Panc1 (cell line): ENCODE measurements around the gene PPP1R9A. TPM values are rescaled to one million over a fixed set of nuclear protein-coding genes. Genes with fewer than 3 reads are reported as not detected.

ENCODE experiments used
- ATAC-seq: fragments of 200-7000 bp; cut with Tn5 transposase; 2 replicates; pipeline ENCODE4 v1.9.1; 2020; ENCODE audit warnings: mild to moderate bottlenecking, moderate library complexity
- BruUV-seq: library from RNA; stranded (reverse); fragments of 400-500 nt; replicated peaks from 2 replicates; lab custom pipeline; 2021; lab: Mats Ljungman, UMichigan
- CTCF ChIA-PET: fragments of 300-600 bp; sonication (Branson Sonifier 250); formaldehyde crosslinking; loops from one replicate; lab custom pipeline; 2022; ENCODE audit warnings: antibody characterized with exemption; lab: Charles Lee
- POLR2A ChIA-PET: fragments of 300-600 bp; sonication (Branson Sonifier 250); formaldehyde crosslinking; loops from one replicate; lab custom pipeline; 2022; ENCODE audit warnings: antibody characterized with exemption; lab: Charles Lee
- DNase-seq: peaks from one replicate; pipeline ENCODE4 v3.0.0-alpha.2; 2010; ENCODE audit warnings: low read depth, low spot score
- H3K27ac ChIP-seq: 2 replicates; pipeline ENCODE4 v1.5.1; 2011; ENCODE audit warnings: mild to moderate bottlenecking, low read length, inconsistent platforms
- H3K27me3 ChIP-seq: fragments of 200-500 bp; sonication (Bioruptor generic); 2 replicates; pipeline ENCODE4 v1.6.0; 2014; ENCODE audit warnings: low read length, inconsistent platforms; ENCODE audit not compliant: control insufficient read depth, insufficient read depth
- H3K36me3 ChIP-seq: fragments of 200-500 bp; sonication (Bioruptor generic); 2 replicates; pipeline ENCODE4 v1.5.1; 2014; ENCODE audit warnings: inconsistent platforms, mild to moderate bottlenecking, low read length, moderate library complexity; ENCODE audit not compliant: control insufficient read depth, insufficient read depth
- H3K4me1 ChIP-seq: 2 replicates; pipeline ENCODE4 v1.5.1; 2011; ENCODE audit warnings: inconsistent platforms, mild to moderate bottlenecking, low read length, moderate library complexity; ENCODE audit not compliant: control insufficient read depth, insufficient read depth
- H3K4me3 ChIP-seq, 2 experiments: 2 replicates each; pipeline ENCODE4 v1.5.1; 2011 to 2012; ENCODE audit warnings: low read depth in 2 of 2, low read length in 2 of 2, mild to moderate bottlenecking in 2 of 2, inconsistent platforms in 1 of 2, moderate library complexity in 1 of 2
- H3K9me3 ChIP-seq: fragments of 200-500 bp; sonication (Bioruptor generic); 2 replicates; pipeline ENCODE4 v1.5.1; 2014; ENCODE audit warnings: low read depth, mild to moderate bottlenecking, inconsistent platforms, low read length, moderate library complexity; ENCODE audit not compliant: control insufficient read depth, insufficient read depth
- POLR2AphosphoS5 ChIP-seq: IDR thresholded peaks from 2 replicates; pipeline ENCODE4 v1.6.1; 2012; ENCODE audit warnings: mild to moderate bottlenecking, low read depth, low read length, moderate library complexity
- SIN3A ChIP-seq: IDR thresholded peaks from 2 replicates; pipeline ENCODE4 v1.6.1; 2012; ENCODE audit warnings: low read depth, mild to moderate bottlenecking, low read length, moderate library complexity, borderline replicate concordance; ENCODE audit not compliant: insufficient read depth
- TCF7L2 ChIP-seq: IDR thresholded peaks from 2 replicates; pipeline ENCODE4 v1.6.1; 2011; ENCODE audit warnings: mild to moderate bottlenecking, low read depth, low read length, inconsistent platforms
- in situ Hi-C: cut with HindIII; loops from 2 replicates; pipeline ENCODE4 v1.10.0; 2016; ENCODE audit warnings: low sequenced_read_pairs, low pct_unique_long_range_greater_than_20kb
- intact Hi-C: fragments of 100-400 bp; cut with micrococcal nuclease; formaldehyde crosslinking; loops from one replicate; pipeline ENCODE4 v1.10.0; 2022; ENCODE audit not compliant: unreplicated experiment
- total RNA-seq: library from RNA; stranded (reverse); gene quantifications from one replicate; pipeline ENCODE4 v1.2.1, GENCODE V29; 2021; ENCODE audit not compliant: unreplicated experiment
- TF ChIP-seq, protein P1 (sequence below): fragments of 450-650 bp; IDR thresholded peaks from 2 replicates; pipeline ENCODE4 v1.5.1; 2017; ENCODE audit warnings: mild to moderate bottlenecking
- TF ChIP-seq, protein P2 (sequence below), 2 experiments: IDR thresholded peaks; 2 replicates each; pipeline ENCODE4 v1.6.1; 2011 to 2012; ENCODE audit warnings: low read depth in 2 of 2, control low read depth in 1 of 2, low read length in 1 of 2, mild to moderate bottlenecking in 1 of 2, moderate library complexity in 1 of 2; ENCODE audit not compliant: insufficient read depth in 1 of 2

PPP1R9A gene
- total RNA-seq, 1 experiment from 2014 or later, result 5.0 TPM

- BruUV-seq, result no TSS peak
- intact Hi-C loops (no loop called here), in situ Hi-C loops (no loop called here)
- Histone ChIP-seq H3K27ac (no peak overlapping the region), H3K27me3 (peaks cover 4% of the 10 kb centered on the region), H3K9me3 (no peaks in the 10 kb centered on the region), H3K4me1 (peaks cover 4% of the 10 kb centered on the region), H3K36me3 (no peaks in the 10 kb centered on the region), H3K4me3 (no peak overlapping the region)
- no peak for DNase-seq
- TF ChIP-seq SIN3A (no peak), TCF7L2 (no peak), POLR2AphosphoS5 (no peak)
- TF ChIP-seq, protein P1, sequence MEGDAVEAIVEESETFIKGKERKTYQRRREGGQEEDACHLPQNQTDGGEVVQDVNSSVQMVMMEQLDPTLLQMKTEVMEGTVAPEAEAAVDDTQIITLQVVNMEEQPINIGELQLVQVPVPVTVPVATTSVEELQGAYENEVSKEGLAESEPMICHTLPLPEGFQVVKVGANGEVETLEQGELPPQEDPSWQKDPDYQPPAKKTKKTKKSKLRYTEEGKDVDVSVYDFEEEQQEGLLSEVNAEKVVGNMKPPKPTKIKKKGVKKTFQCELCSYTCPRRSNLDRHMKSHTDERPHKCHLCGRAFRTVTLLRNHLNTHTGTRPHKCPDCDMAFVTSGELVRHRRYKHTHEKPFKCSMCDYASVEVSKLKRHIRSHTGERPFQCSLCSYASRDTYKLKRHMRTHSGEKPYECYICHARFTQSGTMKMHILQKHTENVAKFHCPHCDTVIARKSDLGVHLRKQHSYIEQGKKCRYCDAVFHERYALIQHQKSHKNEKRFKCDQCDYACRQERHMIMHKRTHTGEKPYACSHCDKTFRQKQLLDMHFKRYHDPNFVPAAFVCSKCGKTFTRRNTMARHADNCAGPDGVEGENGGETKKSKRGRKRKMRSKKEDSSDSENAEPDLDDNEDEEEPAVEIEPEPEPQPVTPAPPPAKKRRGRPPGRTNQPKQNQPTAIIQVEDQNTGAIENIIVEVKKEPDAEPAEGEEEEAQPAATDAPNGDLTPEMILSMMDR, result no peak
- TF ChIP-seq, protein P2, sequence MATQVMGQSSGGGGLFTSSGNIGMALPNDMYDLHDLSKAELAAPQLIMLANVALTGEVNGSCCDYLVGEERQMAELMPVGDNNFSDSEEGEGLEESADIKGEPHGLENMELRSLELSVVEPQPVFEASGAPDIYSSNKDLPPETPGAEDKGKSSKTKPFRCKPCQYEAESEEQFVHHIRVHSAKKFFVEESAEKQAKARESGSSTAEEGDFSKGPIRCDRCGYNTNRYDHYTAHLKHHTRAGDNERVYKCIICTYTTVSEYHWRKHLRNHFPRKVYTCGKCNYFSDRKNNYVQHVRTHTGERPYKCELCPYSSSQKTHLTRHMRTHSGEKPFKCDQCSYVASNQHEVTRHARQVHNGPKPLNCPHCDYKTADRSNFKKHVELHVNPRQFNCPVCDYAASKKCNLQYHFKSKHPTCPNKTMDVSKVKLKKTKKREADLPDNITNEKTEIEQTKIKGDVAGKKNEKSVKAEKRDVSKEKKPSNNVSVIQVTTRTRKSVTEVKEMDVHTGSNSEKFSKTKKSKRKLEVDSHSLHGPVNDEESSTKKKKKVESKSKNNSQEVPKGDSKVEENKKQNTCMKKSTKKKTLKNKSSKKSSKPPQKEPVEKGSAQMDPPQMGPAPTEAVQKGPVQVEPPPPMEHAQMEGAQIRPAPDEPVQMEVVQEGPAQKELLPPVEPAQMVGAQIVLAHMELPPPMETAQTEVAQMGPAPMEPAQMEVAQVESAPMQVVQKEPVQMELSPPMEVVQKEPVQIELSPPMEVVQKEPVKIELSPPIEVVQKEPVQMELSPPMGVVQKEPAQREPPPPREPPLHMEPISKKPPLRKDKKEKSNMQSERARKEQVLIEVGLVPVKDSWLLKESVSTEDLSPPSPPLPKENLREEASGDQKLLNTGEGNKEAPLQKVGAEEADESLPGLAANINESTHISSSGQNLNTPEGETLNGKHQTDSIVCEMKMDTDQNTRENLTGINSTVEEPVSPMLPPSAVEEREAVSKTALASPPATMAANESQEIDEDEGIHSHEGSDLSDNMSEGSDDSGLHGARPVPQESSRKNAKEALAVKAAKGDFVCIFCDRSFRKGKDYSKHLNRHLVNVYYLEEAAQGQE (IDR thresholded peaks at IDR 0.05; ENCODE audit: insufficient read depth in 1 of 2, low read depth in 2 of 2, low read length in 1 of 2), result no peak
- ChIA-PET POLR2A (interaction anchor here (0.5 kb wide), 1 partner anchor 133 kb away, joined by 8 read pairs; no protein-coding TSS in a partner anchor), CTCF (no interaction called here)
- no peak for ATAC-seq
These were observed 1.1 kb upstream of the PPP1R9A start for GRCh38 chr7:94906065-94906851.

- no peak overlapping the region for H3K27ac ChIP-seq
- in situ Hi-C loops, result no loop called here
- peak overlapping the region; percentile 43 to 56 for H3K4me3 ChIP-seq
- peaks cover 4% of the 10 kb centered on the region for H3K27me3 ChIP-seq
- intact Hi-C loops, result no loop called here
- peaks cover 4% of the 10 kb centered on the region for H3K4me1 ChIP-seq
- ChIA-PET POLR2A (no interaction called here), CTCF (interaction anchor here (0.6 kb wide), 1 partner anchor 403 kb away, joined by 4 read pairs; no protein-coding TSS in a partner anchor)
- H3K9me3 ChIP-seq, result no peaks in the 10 kb centered on the region
- TF ChIP-seq, protein P1, result peak; percentile 28; the same call in 1 of the 2 replicates
- TF ChIP-seq, protein P2 (IDR thresholded peaks at IDR 0.05; ENCODE audit: insufficient read depth in 1 of 2, low read depth in 2 of 2, low read length in 1 of 2), result no peak
- no peaks in the 10 kb centered on the region for H3K36me3 ChIP-seq
- DNase-seq, result no peak
- no TSS peak for BruUV-seq
- peak; percentile 75 for ATAC-seq
These were observed 473 bp downstream of the PPP1R9A start for GRCh38 chr7:94907811-94908322.
